AG09309 (cell line): ENCODE data around the gene NTNG1.
A peak's percentile ranks its signal among the peaks of the same experiment; 100 is the strongest.

Experiments used
- DNase-seq: peaks from one replicate; pipeline ENCODE4 v3.0.0-alpha.2; 2010; ENCODE audit warnings: low read depth
- H3K4me3 ChIP-seq: 2 replicates; pipeline ENCODE4 v1.5.1; 2011; ENCODE audit warnings: mild to moderate bottlenecking, low read depth, low read length, moderate library complexity; ENCODE audit not compliant: control insufficient read depth
- TF ChIP-seq, protein P1 (sequence below): IDR thresholded peaks from 2 replicates; pipeline ENCODE4 v1.5.1; 2011; ENCODE audit warnings: mild to moderate bottlenecking, low read depth, low read length, inconsistent platforms; ENCODE audit not compliant: insufficient read depth, control insufficient read depth; ENCODE audit errors: missing control alignments

Gene NTNG1

DNA sequence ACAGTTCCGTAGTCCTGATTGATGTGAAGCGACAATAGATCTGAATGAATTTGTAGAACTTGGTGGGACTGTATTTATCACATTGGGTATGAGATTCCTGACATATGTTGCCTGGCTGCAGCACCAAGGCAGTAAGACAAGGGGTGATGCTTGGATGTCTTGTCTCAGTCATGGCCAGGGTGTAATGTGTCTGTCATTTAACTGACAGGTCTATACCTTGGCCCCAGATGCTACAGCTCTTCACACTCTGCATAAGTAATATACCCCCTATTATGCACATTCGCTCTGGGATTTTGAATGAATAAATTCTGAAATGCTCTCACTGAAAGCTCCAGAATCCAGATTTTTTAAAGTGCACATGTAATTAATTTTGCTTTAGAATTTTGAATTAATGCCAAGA is 47.3 kb downstream of the NTNG1 start:
- H3K4me3 ChIP-seq = no peak overlapping the region
- no peak for DNase-seq
- TF ChIP-seq, protein P1, sequence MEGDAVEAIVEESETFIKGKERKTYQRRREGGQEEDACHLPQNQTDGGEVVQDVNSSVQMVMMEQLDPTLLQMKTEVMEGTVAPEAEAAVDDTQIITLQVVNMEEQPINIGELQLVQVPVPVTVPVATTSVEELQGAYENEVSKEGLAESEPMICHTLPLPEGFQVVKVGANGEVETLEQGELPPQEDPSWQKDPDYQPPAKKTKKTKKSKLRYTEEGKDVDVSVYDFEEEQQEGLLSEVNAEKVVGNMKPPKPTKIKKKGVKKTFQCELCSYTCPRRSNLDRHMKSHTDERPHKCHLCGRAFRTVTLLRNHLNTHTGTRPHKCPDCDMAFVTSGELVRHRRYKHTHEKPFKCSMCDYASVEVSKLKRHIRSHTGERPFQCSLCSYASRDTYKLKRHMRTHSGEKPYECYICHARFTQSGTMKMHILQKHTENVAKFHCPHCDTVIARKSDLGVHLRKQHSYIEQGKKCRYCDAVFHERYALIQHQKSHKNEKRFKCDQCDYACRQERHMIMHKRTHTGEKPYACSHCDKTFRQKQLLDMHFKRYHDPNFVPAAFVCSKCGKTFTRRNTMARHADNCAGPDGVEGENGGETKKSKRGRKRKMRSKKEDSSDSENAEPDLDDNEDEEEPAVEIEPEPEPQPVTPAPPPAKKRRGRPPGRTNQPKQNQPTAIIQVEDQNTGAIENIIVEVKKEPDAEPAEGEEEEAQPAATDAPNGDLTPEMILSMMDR = no peak

DNA sequence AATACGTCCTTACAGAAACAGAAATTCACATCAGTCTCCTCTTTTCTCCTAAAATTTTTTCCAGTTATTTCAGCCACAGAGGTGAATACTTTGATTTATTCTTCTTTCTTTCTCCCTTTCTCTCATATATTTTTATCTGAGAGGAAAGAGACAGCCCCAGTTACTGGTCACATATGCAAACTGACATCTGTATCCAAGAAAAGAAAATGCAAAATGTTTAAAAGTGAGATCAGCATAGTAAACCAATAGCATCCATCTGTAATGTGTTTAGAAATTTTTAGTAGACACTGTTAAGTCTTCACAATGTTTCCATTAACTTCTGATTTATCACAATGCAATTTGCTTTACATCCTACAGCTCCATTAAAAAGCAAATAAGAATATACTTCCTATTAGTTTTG is 53.5 kb downstream of the NTNG1 start:
- DNase-seq = no peak
- TF ChIP-seq, protein P1 = no peak
- H3K4me3 ChIP-seq = no peak overlapping the region

DNA sequence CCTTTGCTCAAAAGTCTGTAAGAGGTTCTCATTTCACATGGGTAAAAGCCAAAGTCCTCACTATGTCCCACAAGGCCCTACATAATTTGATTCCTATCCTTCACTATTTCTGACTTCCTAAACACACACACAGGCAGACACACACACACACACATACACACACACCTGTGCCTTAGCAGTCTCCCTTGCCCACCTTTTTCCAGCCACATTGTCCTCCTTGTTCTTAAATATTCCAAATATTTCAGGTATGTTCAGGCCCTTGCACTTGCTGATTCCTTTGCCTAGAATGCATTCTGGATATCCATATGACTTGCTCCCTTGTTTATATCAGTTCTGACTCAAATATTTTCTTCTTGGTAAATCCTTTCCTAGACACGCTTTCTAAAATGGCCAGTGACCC is 54.6 kb downstream of the NTNG1 start:
- TF ChIP-seq, protein P1 = no peak
- no peak overlapping the region for H3K4me3 ChIP-seq
- no peak for DNase-seq

DNA sequence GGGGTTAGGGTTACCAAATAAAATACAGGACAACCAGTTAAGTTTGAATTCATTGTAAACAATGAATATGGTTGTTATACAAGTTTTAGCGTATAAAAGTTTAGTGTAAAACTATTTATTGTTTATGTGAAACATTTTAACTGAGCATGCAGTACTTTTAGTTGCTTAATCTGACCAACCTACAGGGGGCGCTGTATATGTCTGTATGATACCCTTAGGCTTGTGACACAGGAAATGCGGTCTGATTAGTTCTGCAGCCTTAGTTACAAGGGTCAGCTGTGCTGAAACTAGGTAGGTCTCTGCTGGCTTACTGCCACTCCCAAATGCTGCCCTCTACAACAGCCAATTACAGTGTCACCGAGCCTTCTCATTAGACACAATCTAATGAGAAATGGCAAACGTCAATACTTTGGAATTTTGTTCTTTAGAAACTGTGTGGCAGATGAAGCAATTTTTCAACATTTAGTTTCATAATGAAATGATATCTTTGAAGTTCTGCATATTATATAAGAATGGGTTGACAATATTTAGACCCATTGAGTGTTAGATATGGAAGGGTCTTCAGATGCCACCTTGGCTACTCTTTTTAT is 56.2 kb downstream of the NTNG1 start:
- H3K4me3 ChIP-seq = no peak overlapping the region
- TF ChIP-seq, protein P1 = peak; percentile 29
- no peak for DNase-seq

DNA sequence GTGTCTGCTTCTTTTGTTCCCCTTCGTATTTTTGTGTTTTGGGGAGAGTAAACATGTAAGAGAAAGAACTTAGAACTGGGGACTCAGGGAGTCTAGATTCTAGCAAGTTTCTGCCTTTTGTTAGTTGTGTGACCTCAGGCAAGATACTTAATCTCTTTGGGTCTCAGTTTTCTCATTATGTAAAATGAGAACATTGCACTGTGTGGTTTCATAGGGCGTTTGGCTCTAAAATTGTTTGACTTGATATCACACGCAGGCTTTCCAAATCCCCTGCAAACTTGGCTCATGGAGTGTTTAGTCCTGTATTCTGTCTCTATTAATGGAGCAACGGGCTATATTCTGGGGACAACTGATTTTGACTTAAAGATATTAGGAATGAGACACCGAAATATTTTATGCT is 57.7 kb downstream of the NTNG1 start:
- no peak overlapping the region for H3K4me3 ChIP-seq
- no peak for DNase-seq
- TF ChIP-seq, protein P1 = no peak

DNA sequence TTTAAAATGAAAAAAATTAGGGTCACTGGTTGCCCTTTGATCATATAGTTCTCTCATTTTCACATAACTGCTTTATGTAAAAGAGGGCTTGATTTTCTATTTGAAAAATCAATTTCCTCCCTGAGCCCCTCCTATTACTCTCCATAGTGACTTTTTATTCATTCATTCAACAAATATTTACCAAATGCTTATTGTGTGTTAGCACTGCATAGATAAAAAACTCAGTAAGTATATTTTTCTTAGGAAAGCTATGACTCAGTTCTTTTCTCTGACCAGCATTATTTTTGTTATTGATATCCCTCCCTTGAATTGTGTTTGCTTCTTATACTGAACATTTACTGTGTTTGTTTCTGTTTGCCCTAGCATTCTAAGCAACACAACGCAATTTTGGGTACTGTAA is 59.8 kb downstream of the NTNG1 start:
- TF ChIP-seq, protein P1 = no peak
- no peak overlapping the region for H3K4me3 ChIP-seq
- DNase-seq = no peak

DNA sequence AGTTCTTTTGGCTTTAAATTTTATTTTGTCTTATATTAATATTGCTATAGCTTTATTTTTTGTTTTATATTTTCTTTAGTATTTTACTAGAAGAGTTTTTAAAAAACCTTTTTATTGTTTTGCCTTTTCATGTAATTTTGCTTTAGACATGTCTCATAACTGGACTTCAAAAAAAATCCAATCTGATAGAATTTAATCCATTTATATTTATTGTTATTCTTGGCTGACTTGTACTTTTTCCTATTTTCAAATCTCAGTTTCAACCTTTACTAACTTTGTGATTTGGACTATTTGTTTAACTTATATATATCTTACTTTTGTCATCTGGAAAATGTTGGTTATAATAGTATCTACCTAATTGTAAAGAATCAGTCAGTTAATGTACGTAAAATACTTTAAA is 61.2 kb downstream of the NTNG1 start:
- no peak for DNase-seq
- TF ChIP-seq, protein P1 = no peak
- H3K4me3 ChIP-seq = no peak overlapping the region
